ENCODE measurements around the gene MYO3A.
"Not testable (repeated sequence)": the region's sequence is repeated elsewhere in the genome, so short reads cannot be mapped to it uniquely, and the experiment has no call there.

DNA sequence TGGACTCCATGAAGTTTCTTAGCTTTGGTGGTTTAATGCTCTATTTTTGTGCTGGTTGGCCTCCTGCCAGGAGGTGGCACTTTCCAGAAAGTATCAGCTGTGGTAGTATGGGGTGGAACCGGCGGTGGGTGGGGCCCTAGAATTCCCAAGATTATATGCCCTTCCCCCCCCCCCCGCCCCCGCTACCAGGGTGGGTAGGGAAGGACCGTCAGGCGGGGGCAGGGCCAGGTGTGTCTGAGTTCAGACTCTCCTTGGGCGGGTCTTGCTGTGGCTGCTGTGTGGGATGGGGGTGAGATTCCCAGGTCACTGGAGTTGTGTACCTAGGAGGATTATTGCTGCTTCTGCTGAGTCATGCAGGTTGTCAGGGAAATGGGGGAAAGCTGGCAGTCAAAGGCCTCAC is 146.9 kb downstream of the MYO3A start:
- TF ChIP-seq POLR2A (IDR thresholded peaks at IDR 0.05): not testable (repeated sequence)
- TF ChIP-seq, protein P1, sequence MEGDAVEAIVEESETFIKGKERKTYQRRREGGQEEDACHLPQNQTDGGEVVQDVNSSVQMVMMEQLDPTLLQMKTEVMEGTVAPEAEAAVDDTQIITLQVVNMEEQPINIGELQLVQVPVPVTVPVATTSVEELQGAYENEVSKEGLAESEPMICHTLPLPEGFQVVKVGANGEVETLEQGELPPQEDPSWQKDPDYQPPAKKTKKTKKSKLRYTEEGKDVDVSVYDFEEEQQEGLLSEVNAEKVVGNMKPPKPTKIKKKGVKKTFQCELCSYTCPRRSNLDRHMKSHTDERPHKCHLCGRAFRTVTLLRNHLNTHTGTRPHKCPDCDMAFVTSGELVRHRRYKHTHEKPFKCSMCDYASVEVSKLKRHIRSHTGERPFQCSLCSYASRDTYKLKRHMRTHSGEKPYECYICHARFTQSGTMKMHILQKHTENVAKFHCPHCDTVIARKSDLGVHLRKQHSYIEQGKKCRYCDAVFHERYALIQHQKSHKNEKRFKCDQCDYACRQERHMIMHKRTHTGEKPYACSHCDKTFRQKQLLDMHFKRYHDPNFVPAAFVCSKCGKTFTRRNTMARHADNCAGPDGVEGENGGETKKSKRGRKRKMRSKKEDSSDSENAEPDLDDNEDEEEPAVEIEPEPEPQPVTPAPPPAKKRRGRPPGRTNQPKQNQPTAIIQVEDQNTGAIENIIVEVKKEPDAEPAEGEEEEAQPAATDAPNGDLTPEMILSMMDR (IDR thresholded peaks at IDR 0.05): not testable (repeated sequence)
